BJ (cell line): ENCODE data around the gene DHCR7. TPM values are rescaled to one million over a fixed set of nuclear protein-coding genes. Genes with fewer than 3 reads are reported as not detected.

Source experiments
- CTCF ChIA-PET: fragments of 350-600 bp; formaldehyde crosslinking; extraction: SDS; loops from one replicate; lab custom pipeline; 2021; ENCODE audit warnings: antibody characterized with exemption, inconsistent platforms; lab: Yijun Ruan, JAX
- POLR2A ChIA-PET: fragments of 300-600 bp; sonication (Branson Sonifier 250); formaldehyde crosslinking; extraction: SDS; loops from one replicate; lab custom pipeline; 2021; ENCODE audit warnings: antibody characterized with exemption; lab: Charles Lee
- DNase-seq: peaks from one replicate; pipeline ENCODE4 v3.0.0-alpha.2; 2011; ENCODE audit warnings: low read depth
- H3K27me3 ChIP-seq: 2 replicates; pipeline ENCODE4 v1.6.0; 2011; ENCODE audit warnings: low read length; ENCODE audit not compliant: control insufficient read depth, insufficient read depth
- H3K36me3 ChIP-seq: 2 replicates; pipeline ENCODE4 v1.5.1; 2011; ENCODE audit warnings: low read length; ENCODE audit not compliant: control insufficient read depth, insufficient read depth
- H3K4me3 ChIP-seq: 2 replicates; pipeline ENCODE4 v1.5.1; 2011; ENCODE audit warnings: low read depth, mild to moderate bottlenecking, control low read depth, low read length
- CTCF ChIP-seq: IDR thresholded peaks from 2 replicates; pipeline ENCODE4 v1.5.1; 2011; ENCODE audit warnings: low read depth, mild to moderate bottlenecking, control low read depth, inconsistent platforms, low read length, moderate library complexity; ENCODE audit not compliant: insufficient read depth
- polyA plus RNA-seq: library from polyadenylated mRNA; depleted of rRNA; stranded (reverse); fragments of >200 nt; gene quantifications from 2 replicates; pipeline ENCODE4 v1.2.3, GENCODE V29; 2011

Gene DHCR7
- polyA plus RNA-seq, 1 experiment = 61.1 TPM

DNA sequence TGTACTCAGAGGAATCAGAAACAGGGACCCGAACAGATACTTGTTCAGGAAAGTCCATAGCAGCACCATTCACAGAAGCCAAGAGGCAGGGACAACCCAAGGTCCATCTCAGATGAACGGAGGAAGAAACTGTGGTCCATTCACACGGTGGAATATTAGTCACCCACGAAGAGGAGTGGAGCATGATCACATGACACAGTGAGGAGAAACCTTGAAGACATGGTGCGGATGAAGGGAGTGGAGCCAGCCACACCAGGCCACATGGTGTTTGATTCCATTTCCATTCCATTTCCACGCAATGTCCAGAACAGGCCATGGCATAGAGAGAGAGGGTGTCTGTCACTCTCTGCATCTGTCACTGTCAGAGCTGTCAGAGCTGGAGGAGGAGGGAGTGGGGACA, 35.5 kb upstream of the DHCR7 start:
- no peak for TF ChIP-seq CTCF
- CTCF ChIA-PET = no interaction called here
- H3K27me3 ChIP-seq = no peaks in the 10 kb centered on the region
- DNase-seq = no peak
- POLR2A ChIA-PET = no interaction called here
- H3K4me3 ChIP-seq = no peak overlapping the region
- H3K36me3 ChIP-seq = peaks cover 49% of the 10 kb centered on the region

DNA sequence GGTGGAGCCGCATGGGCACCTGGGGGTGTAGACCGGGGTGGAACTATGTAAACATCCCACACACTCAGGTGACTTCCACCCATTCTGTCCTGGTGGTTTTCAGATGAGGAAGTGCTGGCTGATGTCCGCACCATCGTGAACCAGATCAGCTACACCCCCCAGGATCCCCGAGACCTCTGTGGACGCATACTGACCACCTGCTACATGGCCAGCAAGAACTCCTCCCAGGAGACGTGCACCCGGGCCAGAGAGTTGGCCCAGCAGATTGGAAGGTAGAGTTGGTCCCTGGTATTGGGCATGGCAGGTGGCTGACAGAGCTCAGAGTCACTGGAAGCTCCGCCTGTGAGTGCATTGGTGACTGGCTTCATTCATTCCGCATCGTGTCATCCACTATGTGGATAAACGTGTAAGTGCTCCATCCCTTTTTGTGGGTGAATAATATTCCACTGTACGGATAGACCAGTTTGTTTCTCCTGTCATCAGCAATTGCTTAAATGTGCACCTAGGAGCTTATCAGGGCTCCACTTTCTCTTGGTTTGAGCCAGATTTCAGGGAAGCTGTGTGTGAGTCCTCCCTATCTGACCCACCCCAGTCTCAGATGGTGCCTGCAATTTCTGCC, 34.7 kb upstream of the DHCR7 start:
- ChIA-PET POLR2A (no interaction called here), CTCF (no interaction called here)
- peaks cover 52% of the 10 kb centered on the region for H3K36me3 ChIP-seq
- DNase-seq = no peak
- H3K27me3 ChIP-seq = no peaks in the 10 kb centered on the region
- H3K4me3 ChIP-seq = no peak overlapping the region
- TF ChIP-seq CTCF = no peak

DNA sequence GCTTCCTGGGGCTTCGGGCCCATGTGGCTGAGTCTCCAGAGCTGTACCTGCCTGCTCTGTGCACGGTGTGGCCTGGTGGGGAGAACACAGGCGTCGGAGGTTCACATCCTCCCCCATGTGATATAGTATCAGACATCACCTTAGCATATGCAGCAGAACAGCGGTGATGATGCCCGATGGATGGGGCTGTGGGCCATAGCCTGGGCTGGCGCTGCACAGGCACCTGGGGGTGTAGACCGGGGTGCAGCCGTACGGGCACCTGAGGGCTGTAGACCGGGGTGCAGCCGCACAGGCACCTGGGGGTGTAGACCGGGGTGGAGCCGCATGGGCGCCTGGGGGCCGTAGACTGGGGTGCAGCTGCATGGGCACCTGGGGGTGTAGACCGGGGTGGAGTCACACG, 34.0 kb upstream of the DHCR7 start:
- no peak for DNase-seq
- TF ChIP-seq CTCF = no peak
- CTCF ChIA-PET = no interaction called here
- Histone ChIP-seq H3K4me3 (no peak overlapping the region), H3K36me3 (peaks cover 55% of the 10 kb centered on the region), H3K27me3 (no peaks in the 10 kb centered on the region)
- POLR2A ChIA-PET = no interaction called here

DNA sequence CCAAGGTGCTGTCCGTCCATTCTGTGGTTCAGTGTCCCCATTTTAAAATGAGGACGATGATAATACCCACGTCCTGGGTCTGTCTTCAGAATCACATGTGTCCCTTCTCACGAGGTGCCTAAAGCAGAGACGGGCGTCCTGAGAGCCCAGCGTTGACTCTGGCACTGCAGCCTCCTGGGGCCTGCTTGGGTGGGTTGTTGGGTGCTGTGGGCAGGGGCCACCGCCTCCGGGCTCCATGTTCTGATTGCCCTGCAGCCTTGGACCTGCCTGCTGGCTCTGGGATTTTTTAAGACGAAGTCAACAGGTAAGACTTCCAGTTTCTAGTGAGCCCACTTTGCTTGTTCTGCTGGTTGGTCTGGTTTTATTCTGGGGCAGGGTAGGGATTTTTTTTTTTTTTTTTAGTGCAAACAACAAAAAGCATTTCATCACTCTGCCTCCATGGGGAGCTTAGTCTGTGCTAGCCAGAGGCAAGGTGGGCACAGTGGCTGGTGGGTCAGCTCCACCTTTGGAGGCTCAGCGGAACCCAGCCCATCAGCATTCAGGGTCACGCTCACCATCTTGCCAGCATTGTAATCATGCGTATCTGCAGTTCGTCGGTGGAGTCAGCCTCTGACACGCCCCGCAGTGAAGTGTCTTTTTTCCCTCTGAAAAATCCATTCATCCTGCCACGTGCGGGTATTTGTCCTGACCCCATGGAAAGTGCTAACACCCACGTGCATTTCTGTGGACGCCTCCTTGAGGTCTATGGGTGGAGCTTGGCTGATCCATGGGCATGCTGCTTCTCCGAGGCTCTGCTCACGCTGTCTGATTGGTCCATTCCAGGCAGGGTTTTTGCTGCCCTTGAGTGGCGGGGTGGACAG, 33.1 kb upstream of the DHCR7 start:
- no peaks in the 10 kb centered on the region for H3K27me3 ChIP-seq
- no peak for TF ChIP-seq CTCF
- ChIA-PET POLR2A (no interaction called here), CTCF (no interaction called here)
- H3K36me3 ChIP-seq = peaks cover 55% of the 10 kb centered on the region
- no peak overlapping the region for H3K4me3 ChIP-seq
- DNase-seq = no peak

DNA sequence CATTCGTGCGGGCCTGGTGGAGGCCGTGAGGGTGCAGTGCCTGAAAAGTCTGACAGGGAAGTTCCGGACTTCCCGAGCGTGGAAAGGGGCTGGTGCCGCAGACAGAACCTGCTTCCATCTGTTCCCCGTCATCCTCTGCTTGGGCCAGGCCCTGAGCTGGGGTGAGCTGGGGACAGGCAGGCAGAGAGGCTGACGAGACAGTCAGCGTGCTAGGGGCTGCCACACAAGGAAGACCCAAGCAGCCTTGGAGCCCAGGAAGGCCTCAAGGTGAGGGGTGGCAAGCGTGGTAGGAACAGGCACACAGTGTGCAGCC, 30.3 kb upstream of the DHCR7 start:
- peaks cover 50% of the 10 kb centered on the region for H3K36me3 ChIP-seq
- CTCF ChIA-PET = no interaction called here
- TF ChIP-seq CTCF = no peak
- H3K27me3 ChIP-seq = no peaks in the 10 kb centered on the region
- no peak for DNase-seq
- POLR2A ChIA-PET = no interaction called here
- no peak overlapping the region for H3K4me3 ChIP-seq
